Kasumi-1 (cell line): ENCODE data around the gene AKAP8L.
A peak's percentile ranks its signal among the peaks of the same experiment; 100 is the strongest.
"Not testable (repeated sequence)": the region's sequence is repeated elsewhere in the genome, so short reads cannot be mapped to it uniquely, and the experiment has no call there.

ENCODE experiments used
- DNase-seq, 2 experiments: peaks; one replicate each; lab custom pipeline; 2025; lab: John Stamatoyannopoulos, UW

AKAP8L gene

DNA sequence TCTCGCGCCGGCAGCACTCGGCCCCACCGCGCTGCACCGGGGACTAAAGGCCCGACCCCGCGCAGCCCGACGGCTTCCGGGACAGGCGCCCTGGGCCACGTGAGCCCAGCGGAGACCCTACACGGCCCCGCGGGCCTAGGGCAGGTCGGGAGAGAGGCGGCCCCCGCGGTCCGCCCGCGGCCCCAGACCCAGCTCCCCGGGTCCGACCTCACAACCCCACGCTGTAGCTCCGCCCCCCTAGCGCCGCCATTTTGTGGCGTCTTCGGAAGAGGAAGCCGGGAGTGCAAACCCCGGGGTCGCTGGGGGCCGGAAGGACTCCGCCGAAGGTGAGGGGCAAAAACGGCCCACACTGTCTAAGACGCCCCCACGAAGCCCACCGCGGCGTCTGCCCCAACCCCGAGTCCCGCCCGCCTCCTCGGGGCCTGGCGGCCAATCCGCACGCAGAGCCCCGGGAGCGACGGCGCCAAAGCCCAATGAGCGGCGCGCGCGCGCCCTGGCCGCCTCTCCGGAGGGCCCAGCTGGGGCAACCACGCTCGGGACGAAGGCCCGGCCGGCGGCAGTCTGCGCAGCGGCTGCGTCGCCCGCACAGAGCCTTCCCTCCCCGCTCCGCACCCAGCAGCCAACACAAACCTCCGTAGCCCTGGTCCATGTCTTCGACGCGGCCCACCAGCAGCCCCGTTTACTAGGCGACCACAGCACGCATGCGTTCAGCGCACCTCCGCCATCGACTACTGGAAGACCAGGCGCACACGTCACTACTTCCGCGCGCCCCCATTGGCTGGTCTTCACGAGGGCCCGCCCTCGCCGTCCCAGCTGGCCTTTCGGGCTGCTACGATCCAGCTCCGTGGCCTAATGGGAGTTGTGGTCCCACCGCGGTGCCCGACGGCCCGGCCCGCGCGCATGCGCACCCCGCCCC lies 39.4 kb downstream of the AKAP8L start, which contains the start of gene AKAP8:
Gene AKAP8, minus strand, starts transcription at position 705 of the 916 bp plus-strand sequence. Its CDS starts 56 bp downstream, at position 649.
- DNase-seq: peak; percentile 93 to 94

DNA sequence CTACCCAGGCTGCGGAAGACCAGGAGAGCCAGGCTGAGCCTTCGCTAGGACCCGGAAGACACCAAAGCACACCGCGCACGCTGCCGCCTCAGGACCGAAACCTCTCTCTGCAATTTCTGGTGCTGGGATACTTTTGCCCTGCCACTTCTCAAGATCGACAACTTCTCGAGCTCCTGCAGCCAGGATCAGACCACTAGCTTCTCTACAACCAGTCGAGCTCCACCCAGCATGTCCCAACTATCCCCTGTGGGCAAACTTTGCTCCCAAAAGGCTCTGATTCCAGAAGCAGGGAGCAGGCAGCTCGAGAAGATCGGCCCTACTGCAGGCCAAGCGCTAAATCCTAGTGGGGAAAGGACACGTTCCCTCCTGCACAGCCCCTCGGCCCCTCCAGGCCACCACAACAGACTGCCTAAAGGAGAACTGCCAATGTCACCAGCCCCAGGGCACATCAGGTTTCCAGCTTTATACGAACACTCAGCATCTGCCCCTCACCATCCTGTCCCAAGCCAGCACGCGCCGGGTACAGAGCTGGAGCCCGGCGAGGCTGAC lies 40.2 kb downstream of the AKAP8L start:
- peak; percentile 52 to 63 for DNase-seq

- DNase-seq: no peak
Observed at GRCh38 chr19:15374796-15375440, 43.9 kb downstream of the AKAP8L start.

- no peak for DNase-seq
Observed at GRCh38 chr19:15374105-15374651, 44.6 kb downstream of the AKAP8L start.

- DNase-seq: no peak
Observed at GRCh38 chr19:15373644-15374043, 45.1 kb downstream of the AKAP8L start.

GRCh38 chr19:15372891-15373301 lies 45.9 kb downstream of the AKAP8L start:
- no peak for DNase-seq

- no peak for DNase-seq
Observed at GRCh38 chr19:15372470-15372869, 46.3 kb downstream of the AKAP8L start.

- no peak for DNase-seq
Observed at GRCh38 chr19:15371786-15372380, 46.9 kb downstream of the AKAP8L start.

- DNase-seq: no peak
Observed at GRCh38 chr19:15371119-15371518, 47.7 kb downstream of the AKAP8L start.

DNA sequence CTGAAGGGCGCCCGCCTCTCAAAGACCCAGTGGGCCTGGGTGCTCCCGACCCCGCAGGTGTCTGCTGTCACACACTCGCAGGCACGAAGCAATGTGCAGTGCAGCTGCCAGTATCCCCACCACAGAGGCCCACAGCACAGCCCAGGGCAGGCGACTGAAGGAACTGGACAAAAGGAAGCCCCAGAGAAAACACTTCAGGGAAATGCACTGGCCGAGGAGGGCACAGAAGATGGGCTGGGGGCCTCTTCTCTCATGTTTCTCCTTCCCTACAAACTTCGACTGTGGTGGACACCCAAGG lies 49.2 kb downstream of the AKAP8L start:
- DNase-seq: no peak

- no peak for DNase-seq
Observed at GRCh38 chr19:15368798-15369593, 49.8 kb downstream of the AKAP8L start.

GRCh38 chr19:15368051-15368632 lies 50.6 kb downstream of the AKAP8L start:
- DNase-seq: no peak

DNA sequence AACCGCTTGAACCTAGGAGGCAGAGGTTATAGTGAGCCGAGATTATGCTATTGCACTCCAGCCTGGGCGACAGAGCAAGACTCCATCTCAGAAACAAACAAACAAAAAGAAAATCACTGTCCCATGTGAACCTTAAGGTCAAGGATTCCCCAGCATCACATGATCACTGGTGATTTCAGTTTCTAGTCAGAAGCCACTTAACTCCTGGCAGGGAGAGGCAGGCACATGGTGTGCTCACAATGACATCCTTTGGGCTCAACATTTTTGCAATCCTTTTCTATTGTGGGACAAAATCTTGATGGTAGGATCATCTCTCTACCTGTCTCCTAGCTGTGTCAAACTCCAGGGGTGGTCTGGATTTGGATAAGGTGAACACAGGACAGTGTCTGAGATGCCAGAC lies 51.3 kb downstream of the AKAP8L start:
- DNase-seq: no peak

GRCh38 chr19:15365264-15365663 lies 53.5 kb downstream of the AKAP8L start:
- no peak for DNase-seq

DNA sequence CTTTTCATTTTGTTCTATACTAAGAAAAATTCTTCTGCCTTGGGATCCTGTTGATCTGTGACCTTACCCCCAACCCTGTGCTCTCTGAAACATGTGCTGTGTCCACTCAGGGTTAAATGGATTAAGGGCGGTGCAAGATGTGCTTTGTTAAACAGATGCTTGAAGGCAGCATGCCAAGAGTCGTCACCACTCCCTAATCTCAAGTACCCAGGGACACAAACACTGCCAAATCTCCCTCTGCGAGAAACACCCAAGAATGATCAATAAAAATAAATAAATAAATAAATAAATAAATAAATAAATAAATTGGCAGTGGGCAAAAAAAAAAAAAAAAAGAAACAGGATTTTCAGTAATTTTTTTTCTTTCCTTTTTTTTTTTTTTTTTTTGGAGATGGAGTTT lies 55.0 kb downstream of the AKAP8L start:
- not testable (repeated sequence) for DNase-seq

- DNase-seq: not testable (repeated sequence)
Observed at GRCh38 chr19:15363048-15363447, 55.7 kb downstream of the AKAP8L start.

DNA sequence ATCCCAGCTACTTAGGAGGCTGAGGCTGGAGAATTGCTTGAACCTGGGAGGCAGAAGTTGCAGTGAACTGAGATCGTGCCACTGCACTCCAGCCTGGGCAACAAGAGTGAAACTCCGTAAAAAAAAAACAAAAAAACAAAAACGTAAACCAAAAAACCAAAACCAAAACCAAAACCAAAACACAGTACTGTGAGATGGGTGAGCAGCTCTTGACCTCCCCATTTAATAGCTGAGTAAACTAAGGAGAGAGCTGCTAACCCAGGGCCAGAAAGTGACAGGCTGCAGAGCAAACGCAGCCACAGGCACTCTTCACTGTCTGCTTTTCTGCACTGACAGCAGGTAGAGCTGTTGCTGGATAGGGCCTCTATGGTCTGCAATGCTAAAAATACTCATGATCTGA lies 58.8 kb downstream of the AKAP8L start:
- DNase-seq: not testable (repeated sequence)

GRCh38 chr19:15358918-15359317 lies 59.9 kb downstream of the AKAP8L start:
- DNase-seq: no peak

DNA sequence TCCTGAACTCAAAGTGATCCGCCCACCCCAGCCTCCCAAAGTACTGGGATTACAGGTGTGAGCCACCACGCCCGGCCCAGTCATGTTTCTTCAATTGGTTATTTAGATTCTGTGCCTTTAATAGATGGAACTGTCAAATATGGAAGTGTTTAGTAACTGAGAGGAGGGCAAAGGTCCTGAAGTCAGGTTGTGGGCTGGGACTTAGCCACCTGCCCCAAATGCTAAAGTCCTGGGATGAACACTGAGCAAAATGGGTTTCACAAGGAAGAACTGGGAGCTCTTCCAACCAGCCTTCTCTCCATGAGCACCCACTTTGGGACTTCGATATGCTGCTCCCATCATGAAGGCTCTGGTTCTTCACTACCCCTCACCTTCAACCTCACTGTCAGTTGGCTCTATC lies 60.9 kb downstream of the AKAP8L start:
- no peak for DNase-seq

DNA sequence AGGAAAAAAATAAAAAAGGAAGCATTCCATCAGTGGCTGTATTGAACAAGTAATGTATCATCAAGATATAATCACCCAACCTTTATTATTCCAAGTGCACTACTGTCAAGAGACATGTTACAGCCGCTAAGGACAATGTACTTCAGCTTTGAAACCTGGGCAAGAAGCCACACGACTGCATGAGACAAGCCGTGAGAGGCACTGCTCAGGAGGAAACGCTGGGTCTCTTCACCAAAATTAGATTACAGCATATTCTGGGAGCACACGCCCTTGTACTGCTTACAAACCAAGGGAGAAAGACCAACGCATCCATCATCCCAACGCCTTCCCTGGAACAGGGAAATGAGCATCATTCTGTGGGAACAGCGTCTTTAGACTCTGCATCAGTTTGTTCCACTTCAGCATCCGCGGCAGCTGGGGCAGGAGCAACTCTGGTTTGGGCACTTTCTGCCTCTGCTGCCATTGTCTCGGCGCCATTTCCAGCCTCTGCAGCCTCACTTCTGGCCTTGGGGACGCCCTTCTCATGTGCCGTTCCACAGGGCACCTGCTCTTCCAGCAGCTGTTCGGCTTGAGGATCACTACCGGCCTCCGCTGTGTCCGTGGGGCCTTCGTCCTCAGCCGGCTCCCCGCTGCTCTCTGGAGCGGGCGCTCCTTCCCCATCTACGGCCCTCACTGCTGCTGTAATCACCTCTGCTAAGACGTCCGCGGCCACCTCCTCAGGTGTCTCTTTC lies 64.1 kb downstream of the AKAP8L start:
- no peak for DNase-seq
